ENCODE results near the gene SERPINA4. TPM values are rescaled to one million over a fixed set of nuclear protein-coding genes. Genes with fewer than 3 reads are reported as not detected.
"Not testable (repeated sequence)": the region's sequence is repeated elsewhere in the genome, so short reads cannot be mapped to it uniquely, and the experiment has no call there.

Gene SERPINA4
- total RNA-seq, 1 donor from 2014 or later, result not detected

DNA sequence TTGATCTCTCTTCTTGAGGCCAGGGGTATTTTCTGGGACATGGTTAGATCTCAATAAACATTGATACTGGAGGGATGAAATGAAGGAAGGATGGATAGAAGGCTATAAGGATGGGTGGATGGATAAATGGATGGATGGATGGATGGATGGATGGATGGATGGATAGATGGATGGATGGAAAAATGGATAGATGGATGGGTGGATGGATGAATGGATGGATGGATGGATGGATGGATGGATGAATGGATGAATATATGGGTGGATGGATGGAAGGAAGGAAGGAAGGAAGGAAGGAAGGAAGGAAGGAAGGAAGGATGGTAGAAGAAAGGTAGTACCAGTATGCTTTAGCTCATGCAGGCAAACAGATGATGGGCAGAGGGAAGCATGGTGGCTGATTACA, 16.2 kb downstream of the SERPINA4 start:
- intact Hi-C loops (cut with micrococcal nuclease); H3K9me3 Mint-ChIP-seq; DNase-seq (ENCODE audit: low spot score); H3K4me1 Mint-ChIP-seq (ENCODE audit: low read depth); H3K27me3 Mint-ChIP-seq (ENCODE audit: low read depth); H3K27ac Mint-ChIP-seq; H3K36me3 Mint-ChIP-seq (ENCODE audit: low read depth); H3K4me3 Mint-ChIP-seq (ENCODE audit: low read depth): not testable (repeated sequence)

DNA sequence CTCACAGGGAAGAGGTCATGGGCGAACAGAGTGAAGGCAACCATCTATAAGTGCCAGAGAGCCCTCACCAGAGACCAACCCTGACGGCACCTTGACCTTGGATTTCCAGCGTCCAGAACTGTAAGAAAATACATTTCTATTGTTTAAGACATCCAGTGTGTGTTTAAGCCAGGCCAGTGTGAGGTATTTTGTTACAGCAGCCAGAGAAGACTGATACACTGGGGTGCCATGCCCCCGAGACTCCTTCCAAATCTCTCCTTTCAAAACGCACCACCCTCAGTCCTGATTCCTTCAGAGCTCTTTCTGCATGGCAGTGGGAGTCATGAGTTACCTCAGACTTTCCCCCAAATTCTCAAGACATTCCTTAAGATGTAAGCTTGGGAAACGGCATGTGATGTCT, 17.5 kb downstream of the SERPINA4 start:
- no peaks in the 10 kb centered on the region for H3K36me3 Mint-ChIP-seq (ENCODE audit: low read depth)
- no peaks in the 10 kb centered on the region for H3K27me3 Mint-ChIP-seq (ENCODE audit: low read depth)
- DNase-seq (ENCODE audit: low spot score), result no peak
- intact Hi-C loops (cut with micrococcal nuclease), result no loop called here
- no peak overlapping the region for H3K27ac Mint-ChIP-seq
- no peak overlapping the region for H3K4me3 Mint-ChIP-seq (ENCODE audit: low read depth)
- H3K9me3 Mint-ChIP-seq, result no peaks in the 10 kb centered on the region
- H3K4me1 Mint-ChIP-seq (ENCODE audit: low read depth), result no peaks in the 10 kb centered on the region

DNA sequence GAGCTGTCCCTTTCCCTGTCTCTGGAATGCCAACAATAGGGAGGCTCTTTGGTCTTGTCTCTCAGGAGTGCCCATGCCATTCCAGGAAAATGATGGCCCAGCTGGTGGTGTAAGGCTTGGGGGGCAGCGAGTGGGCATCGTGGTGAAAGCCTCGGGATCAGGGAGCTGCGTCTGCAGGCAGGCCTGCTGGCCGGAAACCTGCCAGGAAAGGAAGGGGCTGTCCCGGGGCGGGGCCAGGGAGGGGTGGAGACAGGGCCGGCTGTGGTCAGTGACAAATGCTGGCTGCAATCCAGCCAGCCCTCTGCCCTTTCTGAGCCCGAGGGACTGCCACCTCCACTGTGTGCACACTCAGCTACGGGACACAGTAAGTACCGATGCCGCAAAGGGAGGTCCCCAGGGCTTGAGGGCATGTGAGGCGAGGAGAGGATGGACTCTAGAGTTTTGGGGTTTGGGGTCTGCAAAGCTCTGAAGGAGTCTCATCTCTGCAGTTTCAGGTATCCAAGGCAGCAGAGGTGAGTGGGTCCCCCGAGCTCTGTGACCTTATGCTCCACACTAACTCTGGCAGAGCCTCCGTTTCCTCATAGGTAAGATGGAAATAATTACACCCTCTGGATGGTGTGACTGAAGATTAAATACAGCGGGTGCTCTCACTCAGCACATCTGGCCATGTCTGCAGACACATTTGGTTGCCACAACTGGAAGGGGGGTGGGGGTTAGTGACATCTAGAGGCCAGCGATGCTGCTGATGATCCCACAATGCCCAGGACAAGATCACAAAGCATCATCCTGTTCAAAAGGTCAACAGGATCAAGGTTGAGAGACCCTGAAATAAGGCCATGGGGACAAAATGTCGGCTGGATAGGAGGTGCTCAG, 20.1 kb downstream of the SERPINA4 start, which contains the start of gene SERPINA5:
Gene SERPINA5 (plus strand): TSS at position 300 of the 873 bp plus-strand sequence. CDS start 5,937 bp downstream, outside the sequence.
- H3K4me1 Mint-ChIP-seq (ENCODE audit: low read depth), result no peaks in the 10 kb centered on the region
- no peak within 1 kb of the TSS for H3K27ac Mint-ChIP-seq
- H3K27me3 Mint-ChIP-seq (ENCODE audit: low read depth), result no peaks in the 10 kb centered on the region
- no peaks in the 10 kb centered on the region for H3K36me3 Mint-ChIP-seq (ENCODE audit: low read depth)
- H3K4me3 Mint-ChIP-seq (ENCODE audit: low read depth), result no peak within 1 kb of the TSS
- intact Hi-C loops (cut with micrococcal nuclease), result no loop called here
- DNase-seq (ENCODE audit: low spot score), result no peak
- H3K9me3 Mint-ChIP-seq, result no peaks in the 10 kb centered on the region

DNA sequence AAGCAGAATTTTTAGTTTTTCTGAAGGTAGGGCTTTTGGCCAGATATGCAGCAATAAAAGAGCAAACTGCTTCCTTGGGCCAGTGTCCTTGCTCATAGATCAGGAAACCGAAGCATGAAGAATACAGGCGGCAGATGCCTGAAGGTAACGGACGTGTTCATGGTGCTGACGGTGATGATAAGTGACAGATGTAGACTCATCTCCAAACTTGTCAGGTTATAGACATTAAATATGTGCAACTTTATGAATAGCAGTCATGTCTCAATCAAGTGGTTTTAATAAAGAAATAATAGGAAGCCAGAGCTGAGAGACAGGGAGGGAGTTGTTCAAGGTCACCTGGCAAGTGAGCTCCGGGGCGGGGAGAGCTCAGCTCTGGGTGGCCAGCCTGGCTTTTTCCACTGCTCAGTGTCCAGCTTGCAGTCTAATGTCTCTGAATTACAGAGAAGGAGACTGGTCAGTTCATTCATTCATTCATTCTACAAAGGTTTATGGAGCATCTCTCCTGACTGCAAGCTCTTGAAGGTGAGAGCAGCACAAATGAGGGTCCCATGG, 21.0 kb downstream of the SERPINA4 start:
- Mint-ChIP-seq H3K4me3 (ENCODE audit: low read depth) (no peak overlapping the region), H3K36me3 (ENCODE audit: low read depth) (no peaks in the 10 kb centered on the region), H3K9me3 (no peaks in the 10 kb centered on the region), H3K27ac (no peak overlapping the region), H3K27me3 (ENCODE audit: low read depth) (no peaks in the 10 kb centered on the region), H3K4me1 (ENCODE audit: low read depth) (no peaks in the 10 kb centered on the region)
- intact Hi-C loops (cut with micrococcal nuclease), result no loop called here
- no peak for DNase-seq (ENCODE audit: low spot score)

DNA sequence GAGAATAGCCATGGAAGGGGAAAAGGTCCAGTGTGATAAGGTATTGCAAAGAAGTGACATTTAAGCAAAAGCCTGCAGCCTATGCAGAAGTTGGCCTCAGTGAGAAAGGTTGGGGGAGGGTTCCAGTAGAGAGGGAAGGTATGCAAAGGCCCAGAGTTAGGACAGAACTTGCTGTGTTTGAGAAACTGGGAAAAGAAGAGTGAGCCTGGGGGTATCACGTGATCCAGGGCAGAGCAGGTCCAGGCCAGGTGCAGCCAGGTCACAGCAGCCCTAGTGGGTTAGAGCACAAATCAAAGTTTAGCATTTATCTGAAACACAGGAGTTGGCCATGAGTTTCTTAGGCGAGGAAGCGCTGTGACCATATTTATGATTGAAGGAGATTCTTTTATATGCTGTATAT, 21.6 kb downstream of the SERPINA4 start:
- intact Hi-C loops (cut with micrococcal nuclease), result no loop called here
- DNase-seq (ENCODE audit: low spot score), result no peak
- H3K27ac Mint-ChIP-seq, result no peak overlapping the region
- H3K9me3 Mint-ChIP-seq, result no peaks in the 10 kb centered on the region
- no peaks in the 10 kb centered on the region for H3K27me3 Mint-ChIP-seq (ENCODE audit: low read depth)
- no peak overlapping the region for H3K4me3 Mint-ChIP-seq (ENCODE audit: low read depth)
- H3K36me3 Mint-ChIP-seq (ENCODE audit: low read depth), result no peaks in the 10 kb centered on the region
- H3K4me1 Mint-ChIP-seq (ENCODE audit: low read depth), result no peaks in the 10 kb centered on the region

DNA sequence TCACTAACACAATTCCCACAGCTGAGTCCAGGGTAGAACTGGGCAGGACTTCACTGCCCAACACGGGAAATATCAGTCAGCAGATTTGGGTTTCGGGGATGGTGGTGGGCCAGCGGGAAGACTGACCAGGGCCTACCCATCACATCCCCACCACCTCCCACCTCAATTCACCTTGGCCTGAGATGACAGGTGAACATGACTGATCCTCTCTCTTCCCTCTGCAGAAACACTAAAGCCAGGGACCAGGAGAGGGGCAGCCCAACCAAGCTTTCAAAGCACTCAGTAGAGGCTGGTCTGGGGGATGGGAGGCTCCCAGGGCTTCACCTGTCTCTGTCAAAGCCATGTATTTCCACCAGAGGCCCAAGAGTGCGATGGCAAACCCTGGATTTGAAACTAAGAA, 22.3 kb downstream of the SERPINA4 start:
- no peak overlapping the region for H3K27ac Mint-ChIP-seq
- H3K36me3 Mint-ChIP-seq (ENCODE audit: low read depth), result no peaks in the 10 kb centered on the region
- no peaks in the 10 kb centered on the region for H3K9me3 Mint-ChIP-seq
- intact Hi-C loops (cut with micrococcal nuclease), result no loop called here
- H3K27me3 Mint-ChIP-seq (ENCODE audit: low read depth), result no peaks in the 10 kb centered on the region
- no peak overlapping the region for H3K4me3 Mint-ChIP-seq (ENCODE audit: low read depth)
- no peaks in the 10 kb centered on the region for H3K4me1 Mint-ChIP-seq (ENCODE audit: low read depth)
- DNase-seq (ENCODE audit: low spot score), result no peak

DNA sequence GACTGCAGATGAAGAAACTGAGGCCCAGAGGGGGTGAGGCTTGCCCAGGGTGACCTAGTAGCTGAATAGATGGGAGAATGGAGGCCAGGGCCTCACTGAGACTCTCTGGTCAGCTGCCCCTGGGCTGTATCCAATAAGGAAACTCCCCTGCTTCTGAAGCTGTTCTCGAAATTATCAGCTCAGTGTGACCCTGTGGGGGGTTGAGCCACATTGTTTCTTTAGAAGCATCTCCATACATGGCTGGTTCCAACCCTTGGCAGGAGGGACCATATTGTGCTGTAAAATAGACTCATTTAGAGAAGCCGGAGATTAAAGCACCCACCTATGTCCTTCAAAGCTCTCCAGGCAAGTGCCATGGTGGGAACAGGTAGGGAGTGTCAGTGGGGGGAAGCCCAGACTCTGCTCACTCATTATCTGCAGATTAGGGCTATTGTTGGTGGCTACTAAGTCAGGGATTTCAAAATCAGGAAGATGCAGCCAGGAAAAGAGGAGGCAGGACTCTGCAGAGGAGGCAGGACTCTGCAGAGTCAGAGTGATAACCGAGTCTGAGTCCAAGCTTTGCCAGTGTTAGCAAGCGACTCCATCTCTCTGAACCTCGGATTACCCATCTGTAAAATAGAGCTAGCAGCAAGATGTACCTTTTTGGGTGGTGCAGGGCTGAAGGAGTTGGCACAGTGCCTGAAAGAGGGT, 23.5 kb downstream of the SERPINA4 start:
- no peak for DNase-seq (ENCODE audit: low spot score)
- no peaks in the 10 kb centered on the region for H3K27me3 Mint-ChIP-seq (ENCODE audit: low read depth)
- no peak overlapping the region for H3K4me3 Mint-ChIP-seq (ENCODE audit: low read depth)
- H3K36me3 Mint-ChIP-seq (ENCODE audit: low read depth), result no peaks in the 10 kb centered on the region
- intact Hi-C loops (cut with micrococcal nuclease), result no loop called here
- H3K27ac Mint-ChIP-seq, result no peak overlapping the region
- no peaks in the 10 kb centered on the region for H3K4me1 Mint-ChIP-seq (ENCODE audit: low read depth)
- H3K9me3 Mint-ChIP-seq, result no peaks in the 10 kb centered on the region

DNA sequence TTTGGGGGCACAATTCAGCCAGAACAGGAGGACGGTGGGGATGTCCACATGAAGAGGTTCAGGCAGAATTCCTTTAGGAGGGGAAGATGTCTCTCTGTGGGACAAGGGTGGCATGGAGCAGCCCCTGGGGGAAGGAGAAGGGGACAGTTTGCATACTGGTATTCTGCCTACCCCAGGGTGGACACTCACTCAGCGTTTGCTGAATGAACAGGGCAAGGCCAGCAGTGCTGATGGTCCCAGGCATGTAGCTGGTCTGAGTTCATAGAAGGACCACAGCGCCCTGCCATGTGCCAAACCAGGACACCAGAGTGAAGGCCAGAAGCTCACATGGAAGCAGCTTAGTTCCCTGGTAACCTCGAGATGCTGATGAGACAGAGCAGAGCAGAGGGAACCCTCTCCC, 25.4 kb downstream of the SERPINA4 start:
- intact Hi-C loops (cut with micrococcal nuclease), result no loop called here
- Mint-ChIP-seq H3K27me3 (ENCODE audit: low read depth) (no peaks in the 10 kb centered on the region), H3K4me3 (ENCODE audit: low read depth) (no peak overlapping the region), H3K36me3 (ENCODE audit: low read depth) (no peaks in the 10 kb centered on the region), H3K4me1 (ENCODE audit: low read depth) (no peaks in the 10 kb centered on the region), H3K9me3 (no peaks in the 10 kb centered on the region), H3K27ac (no peak overlapping the region)
- DNase-seq (ENCODE audit: low spot score), result no peak

DNA sequence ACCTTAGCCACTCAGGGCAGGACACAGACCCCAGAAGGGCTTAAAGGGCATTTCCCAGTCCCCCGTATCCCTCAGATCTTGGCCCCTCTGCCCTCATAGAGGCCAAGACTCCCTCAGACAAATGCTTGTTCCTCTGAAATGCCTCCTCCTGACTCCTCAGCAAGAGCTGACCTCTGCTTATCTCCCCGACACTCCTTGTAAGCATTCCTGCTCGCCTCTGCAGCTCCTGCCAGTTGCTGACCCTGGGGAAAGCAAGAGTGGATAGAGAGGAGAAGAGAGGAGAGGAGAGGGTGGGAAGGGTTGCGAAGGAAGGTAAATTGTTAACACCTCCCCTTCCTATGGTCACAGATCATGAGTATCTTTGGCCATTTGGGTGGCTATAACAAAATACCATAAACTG, 27.1 kb downstream of the SERPINA4 start:
- H3K36me3 Mint-ChIP-seq (ENCODE audit: low read depth), result no peaks in the 10 kb centered on the region

DNA sequence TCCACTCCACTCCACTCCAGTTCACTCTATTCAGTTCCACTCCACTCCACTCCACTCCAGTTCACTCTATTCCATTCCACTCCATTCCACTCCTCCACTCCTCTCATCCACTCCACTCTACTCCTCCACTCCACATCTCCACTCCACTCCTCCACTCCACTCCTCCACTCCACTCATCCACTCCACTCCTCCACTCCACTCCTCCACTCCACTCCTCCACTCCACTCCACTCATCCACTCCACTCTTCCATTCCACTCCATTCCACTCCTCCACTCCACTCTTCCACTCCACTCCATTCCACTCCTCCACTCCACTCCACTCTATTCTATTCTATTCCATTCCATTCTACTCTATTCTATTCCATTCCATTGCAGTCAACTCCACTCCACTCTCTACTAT, 29.8 kb downstream of the SERPINA4 start:
- H3K36me3 Mint-ChIP-seq (ENCODE audit: low read depth), result no peaks in the 10 kb centered on the region
- no peaks in the 10 kb centered on the region for H3K4me1 Mint-ChIP-seq (ENCODE audit: low read depth)
- no peak overlapping the region for H3K27ac Mint-ChIP-seq
- no peaks in the 10 kb centered on the region for H3K27me3 Mint-ChIP-seq (ENCODE audit: low read depth)
- DNase-seq (ENCODE audit: low spot score), result no peak
- intact Hi-C loops (cut with micrococcal nuclease), result no loop called here
- H3K9me3 Mint-ChIP-seq, result no peaks in the 10 kb centered on the region
- H3K4me3 Mint-ChIP-seq (ENCODE audit: low read depth), result no peak overlapping the region

More for the DNA sequence above, 27.1 kb downstream of the SERPINA4 start:
- intact Hi-C loops (cut with micrococcal nuclease), result no loop called here
- no peaks in the 10 kb centered on the region for H3K27me3 Mint-ChIP-seq (ENCODE audit: low read depth)
- H3K4me1 Mint-ChIP-seq (ENCODE audit: low read depth), result no peaks in the 10 kb centered on the region
- no peak overlapping the region for H3K4me3 Mint-ChIP-seq (ENCODE audit: low read depth)
- no peak overlapping the region for H3K27ac Mint-ChIP-seq
- DNase-seq (ENCODE audit: low spot score), result no peak
- no peaks in the 10 kb centered on the region for H3K9me3 Mint-ChIP-seq

DNA sequence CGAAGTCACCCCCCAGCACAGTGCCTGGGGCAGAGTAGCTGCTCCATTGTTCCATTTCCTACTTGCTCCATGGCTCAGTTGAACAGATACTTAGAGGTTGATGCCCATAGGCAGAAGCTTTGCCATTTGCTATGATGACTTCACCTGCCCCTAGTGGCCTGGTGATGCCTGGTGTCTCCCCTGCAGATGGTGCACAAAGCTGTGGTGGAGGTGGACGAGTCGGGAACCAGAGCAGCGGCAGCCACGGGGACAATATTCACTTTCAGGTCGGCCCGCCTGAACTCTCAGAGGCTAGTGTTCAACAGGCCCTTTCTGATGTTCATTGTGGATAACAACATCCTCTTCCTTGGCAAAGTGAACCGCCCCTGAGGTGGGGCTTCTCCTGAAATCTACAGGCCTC, 30.6 kb downstream of the SERPINA4 start:
- Mint-ChIP-seq H3K9me3 (no peaks in the 10 kb centered on the region), H3K4me3 (ENCODE audit: low read depth) (no peak overlapping the region), H3K36me3 (ENCODE audit: low read depth) (no peaks in the 10 kb centered on the region), H3K27ac (no peak overlapping the region), H3K4me1 (ENCODE audit: low read depth) (no peaks in the 10 kb centered on the region), H3K27me3 (ENCODE audit: low read depth) (no peaks in the 10 kb centered on the region)
- no peak for DNase-seq (ENCODE audit: low spot score)
- intact Hi-C loops (cut with micrococcal nuclease), result no loop called here

DNA sequence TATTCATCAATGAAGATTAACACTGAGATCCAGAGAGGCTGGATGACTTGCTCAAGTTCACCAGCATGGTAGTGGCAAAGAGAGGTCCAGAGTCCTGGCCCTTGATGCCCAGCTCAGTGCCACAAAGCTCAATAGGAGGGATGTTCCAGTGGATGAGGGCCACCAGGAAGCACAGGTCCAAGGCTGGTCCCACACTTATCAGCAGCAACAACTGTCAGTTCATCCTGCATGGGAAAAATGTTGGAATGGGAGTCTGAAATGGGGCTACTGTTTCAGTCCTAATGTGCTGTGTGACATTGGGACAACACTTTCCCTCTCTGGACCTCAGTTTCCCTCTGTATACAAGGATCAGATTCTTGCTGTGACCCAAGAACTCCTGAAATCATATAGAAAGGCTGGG, 31.2 kb downstream of the SERPINA4 start:
- Mint-ChIP-seq H3K27ac (no peak overlapping the region), H3K4me1 (ENCODE audit: low read depth) (no peaks in the 10 kb centered on the region), H3K9me3 (no peaks in the 10 kb centered on the region), H3K27me3 (ENCODE audit: low read depth) (no peaks in the 10 kb centered on the region), H3K4me3 (ENCODE audit: low read depth) (no peak overlapping the region), H3K36me3 (ENCODE audit: low read depth) (no peaks in the 10 kb centered on the region)
- intact Hi-C loops (cut with micrococcal nuclease), result no loop called here
- DNase-seq (ENCODE audit: low spot score), result no peak

DNA sequence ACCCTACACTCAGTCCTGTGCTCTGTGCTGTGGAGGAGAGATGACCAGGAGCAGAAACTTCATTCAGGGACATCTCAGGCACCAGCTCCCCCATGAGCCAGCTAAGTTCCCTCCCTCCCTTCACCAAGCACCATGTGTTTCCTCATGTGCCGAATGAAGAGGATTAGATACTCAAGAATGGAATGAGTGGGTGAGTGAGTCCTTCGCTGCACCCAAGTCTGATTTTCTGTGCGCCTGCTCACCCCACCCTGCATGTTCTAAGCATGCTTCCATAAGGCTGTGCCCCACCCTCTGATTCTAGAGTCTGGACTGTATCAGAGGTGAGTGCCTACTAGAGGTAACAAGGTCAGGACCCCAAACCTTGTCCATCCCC, 32.1 kb downstream of the SERPINA4 start:
- H3K4me1 Mint-ChIP-seq (ENCODE audit: low read depth), result no peaks in the 10 kb centered on the region
- intact Hi-C loops (cut with micrococcal nuclease), result no loop called here
- DNase-seq (ENCODE audit: low spot score), result no peak
- no peak overlapping the region for H3K4me3 Mint-ChIP-seq (ENCODE audit: low read depth)
- H3K9me3 Mint-ChIP-seq, result no peaks in the 10 kb centered on the region
- no peaks in the 10 kb centered on the region for H3K36me3 Mint-ChIP-seq (ENCODE audit: low read depth)
- no peak overlapping the region for H3K27ac Mint-ChIP-seq
- H3K27me3 Mint-ChIP-seq (ENCODE audit: low read depth), result no peaks in the 10 kb centered on the region

All from activated T-helper 2 cell treated with anti-CD3 and anti-CD28 coated beads, Interferon-gamma antibody, Interleukin-2, Interleukin-4, amounts not matched to agents 10 μg/mL and 5 μg/mL and 100 μg/mL, durations not matched to agents 14 hours and 24 hours and 36 hours (primary cell).